DND-41 (cell line): Measurements from ENCODE around the gene MIA3.

ENCODE experiments used
- ATAC-seq: fragments of 200-7000 bp; cut with Tn5 transposase; 3 replicates; pipeline ENCODE4 v1.9.1; 2021; ENCODE audit warnings: low read depth; ENCODE audit not compliant: insufficient read depth
- DNase-seq: peaks from one replicate; pipeline ENCODE4 v3.0.0-alpha.2; 2020
- H2AFZ ChIP-seq: 2 replicates; pipeline ENCODE4 v1.6.0; 2012; ENCODE audit warnings: low read depth, low read length
- H3K27ac ChIP-seq: 2 replicates; pipeline ENCODE4 v1.5.1; 2012; ENCODE audit warnings: low read length, inconsistent platforms
- H3K27me3 ChIP-seq: fragments of 200-600 bp; sonication (generic); 2 replicates; pipeline ENCODE4 v1.6.0; 2012; ENCODE audit warnings: low read length, mild to moderate bottlenecking, inconsistent platforms; ENCODE audit not compliant: insufficient read depth, poor library complexity
- H3K36me3 ChIP-seq: 2 replicates; pipeline ENCODE4 v1.5.1; 2012; ENCODE audit warnings: low read length, inconsistent platforms; ENCODE audit not compliant: insufficient read depth
- H3K4me1 ChIP-seq: 2 replicates; pipeline ENCODE4 v1.5.1; 2012; ENCODE audit warnings: mild to moderate bottlenecking, low read length; ENCODE audit not compliant: insufficient read depth
- H3K4me2 ChIP-seq: 2 replicates; pipeline ENCODE4 v1.6.0; 2012; ENCODE audit warnings: mild to moderate bottlenecking, moderate library complexity, low read length, inconsistent platforms; ENCODE audit not compliant: insufficient read depth
- H3K4me3 ChIP-seq, 2 experiments: fragments of 200-600 bp in 1 of 2; shearing (Covaris generic) in 1 of 2; 2 replicates each; pipeline ENCODE4 v1.5.1; 2012 to 2016; ENCODE audit warnings: inconsistent platforms in 2 of 2, low read length in 2 of 2, mild to moderate bottlenecking in 2 of 2, low read depth in 1 of 2, moderate library complexity in 1 of 2
- H3K79me2 ChIP-seq: 2 replicates; pipeline ENCODE4 v1.6.0; 2012; ENCODE audit warnings: low read length, inconsistent platforms; ENCODE audit not compliant: insufficient read depth
- H3K9ac ChIP-seq: 2 replicates; pipeline ENCODE4 v1.6.0; 2012; ENCODE audit warnings: low read depth, mild to moderate bottlenecking, inconsistent platforms, low read length, moderate library complexity
- H3K9me3 ChIP-seq: 2 replicates; pipeline ENCODE4 v1.5.1; 2012; ENCODE audit warnings: low read length, moderate library complexity, mild to moderate bottlenecking, inconsistent platforms; ENCODE audit not compliant: insufficient read depth, severe bottlenecking
- H4K20me1 ChIP-seq: 2 replicates; pipeline ENCODE4 v1.6.0; 2012; ENCODE audit warnings: low read length; ENCODE audit not compliant: insufficient read depth
- EZH2 ChIP-seq: IDR thresholded peaks from 3 replicates; pipeline ENCODE4 v1.6.1; 2012; ENCODE audit warnings: borderline replicate concordance, low read depth, mild to moderate bottlenecking, moderate library complexity, low read length, inconsistent platforms; ENCODE audit not compliant: severe bottlenecking
- TF ChIP-seq, protein P1 (sequence below): IDR thresholded peaks from 2 replicates; pipeline ENCODE4 v1.5.1; 2012; ENCODE audit warnings: borderline replicate concordance, low read length, moderate library complexity, mild to moderate bottlenecking; ENCODE audit not compliant: poor library complexity, severe bottlenecking; ENCODE audit errors: extremely low read depth

MIA3 gene

DNA sequence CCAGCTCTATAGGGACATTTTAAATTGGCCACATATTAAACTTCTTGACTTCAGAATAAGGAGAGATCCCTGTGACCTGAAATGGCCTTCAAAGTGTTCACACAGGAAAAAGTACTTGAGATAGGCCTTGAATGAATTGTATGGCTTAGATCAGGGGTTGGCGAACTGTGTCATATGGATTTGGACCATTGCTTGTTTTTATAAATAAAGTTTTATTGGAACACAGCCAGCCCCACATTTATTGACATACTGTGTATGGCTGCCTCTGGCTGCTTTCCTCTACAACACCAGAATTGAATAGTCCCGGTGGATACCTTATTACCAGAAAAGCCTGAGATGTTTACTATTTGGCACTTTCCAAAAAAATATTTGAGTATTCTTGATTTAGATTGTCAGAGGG, 98.5 kb downstream of the MIA3 start:
- H3K9me3 ChIP-seq = no peaks in the 10 kb centered on the region
- TF ChIP-seq EZH2 = no peak
- TF ChIP-seq, protein P1, sequence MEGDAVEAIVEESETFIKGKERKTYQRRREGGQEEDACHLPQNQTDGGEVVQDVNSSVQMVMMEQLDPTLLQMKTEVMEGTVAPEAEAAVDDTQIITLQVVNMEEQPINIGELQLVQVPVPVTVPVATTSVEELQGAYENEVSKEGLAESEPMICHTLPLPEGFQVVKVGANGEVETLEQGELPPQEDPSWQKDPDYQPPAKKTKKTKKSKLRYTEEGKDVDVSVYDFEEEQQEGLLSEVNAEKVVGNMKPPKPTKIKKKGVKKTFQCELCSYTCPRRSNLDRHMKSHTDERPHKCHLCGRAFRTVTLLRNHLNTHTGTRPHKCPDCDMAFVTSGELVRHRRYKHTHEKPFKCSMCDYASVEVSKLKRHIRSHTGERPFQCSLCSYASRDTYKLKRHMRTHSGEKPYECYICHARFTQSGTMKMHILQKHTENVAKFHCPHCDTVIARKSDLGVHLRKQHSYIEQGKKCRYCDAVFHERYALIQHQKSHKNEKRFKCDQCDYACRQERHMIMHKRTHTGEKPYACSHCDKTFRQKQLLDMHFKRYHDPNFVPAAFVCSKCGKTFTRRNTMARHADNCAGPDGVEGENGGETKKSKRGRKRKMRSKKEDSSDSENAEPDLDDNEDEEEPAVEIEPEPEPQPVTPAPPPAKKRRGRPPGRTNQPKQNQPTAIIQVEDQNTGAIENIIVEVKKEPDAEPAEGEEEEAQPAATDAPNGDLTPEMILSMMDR = no peak
- no peak overlapping the region for H3K4me3 ChIP-seq
- H3K36me3 ChIP-seq = peaks cover 45% of the 10 kb centered on the region
- no peaks in the 10 kb centered on the region for H4K20me1 ChIP-seq
- no peak overlapping the region for H3K27ac ChIP-seq
- DNase-seq (no peak), ATAC-seq (no peak)
- no peak overlapping the region for H3K4me2 ChIP-seq
- H3K4me1 ChIP-seq = peaks cover 15% of the 10 kb centered on the region
- no peak overlapping the region for H2AFZ ChIP-seq
- H3K79me2 ChIP-seq = peaks cover 28% of the 10 kb centered on the region
- no peak overlapping the region for H3K9ac ChIP-seq
- no peaks in the 10 kb centered on the region for H3K27me3 ChIP-seq
